ENCODE measurements around the gene VSIG10L. TPM values are rescaled to one million over a fixed set of nuclear protein-coding genes. Genes with fewer than 3 reads are reported as not detected.

Gene VSIG10L
- total RNA-seq, 4 donors from 2014 or later: 20.4 to 35.6 (median 28.8) TPM

- no peaks in the 10 kb centered on the region for H3K36me3 ChIP-seq
- H3K27ac ChIP-seq: peak overlapping the region; percentile 93
- peak in 1 of 2 donors; percentile 82 for DNase-seq (ENCODE audit: low spot score in 2 of 2)
- H3K27me3 ChIP-seq: no peaks in the 10 kb centered on the region
- 0% methylated on average over 2 of the region's 15 CpGs for WGBS
- TF ChIP-seq EP300 (IDR thresholded peaks at IDR 0.05): no peak
- TF ChIP-seq CTCF (IDR thresholded peaks at IDR 0.05): no peak
- TF ChIP-seq POLR2A (IDR thresholded peaks at IDR 0.05): peak; percentile 14 to 50
- H3K4me3 ChIP-seq: peak overlapping the region; percentile 81
- H3K4me1 ChIP-seq: peaks cover 39% of the 10 kb centered on the region
- no peaks in the 10 kb centered on the region for H3K9me3 ChIP-seq
These were observed 25.3 kb upstream of the VSIG10L start for GRCh38 chr19:51367255-51367564.

GRCh38 chr19:51366389-51367254 is 24.7 kb upstream of the VSIG10L start:
- DNase-seq (ENCODE audit: low spot score in 2 of 2): peak; percentile 99
- TF ChIP-seq EP300 (IDR thresholded peaks at IDR 0.05) (no peak), POLR2A (IDR thresholded peaks at IDR 0.05) (peak in 1 of 2 donors; percentile 33), POLR2AphosphoS5 (IDR thresholded peaks at IDR 0.05) (peak in 1 of 3 donors; percentile 38), CTCF (IDR thresholded peaks at IDR 0.05) (no peak)
- H3K27ac ChIP-seq: peak overlapping the region; percentile 93
- peak overlapping the region; percentile 81 for H3K4me3 ChIP-seq
- H3K9me3 ChIP-seq: no peaks in the 10 kb centered on the region
- WGBS: under 1% methylated on average over 49 of the region's 54 CpGs
- peaks cover 39% of the 10 kb centered on the region for H3K4me1 ChIP-seq
- H3K36me3 ChIP-seq: no peaks in the 10 kb centered on the region
- no peaks in the 10 kb centered on the region for H3K27me3 ChIP-seq

GRCh38 chr19:51365965-51366388 is 24.0 kb upstream of the VSIG10L start, which contains the start of gene ETFB:
Gene ETFB (minus strand): TSS chr19:51366388. CDS start chr19:51366326, 62 bp downstream.
- WGBS: 0% methylated on average over 23 of the region's 27 CpGs
- TF ChIP-seq POLR2A (IDR thresholded peaks at IDR 0.05) (no peak), POLR2AphosphoS5 (IDR thresholded peaks at IDR 0.05) (no peak), EP300 (IDR thresholded peaks at IDR 0.05) (no peak), CTCF (IDR thresholded peaks at IDR 0.05) (no peak)
- peak within 1 kb of the TSS; percentile 81 for H3K4me3 ChIP-seq
- DNase-seq (ENCODE audit: low spot score in 2 of 2): no peak
- H3K4me1 ChIP-seq: peaks cover 39% of the 10 kb centered on the region
- H3K9me3 ChIP-seq: no peaks in the 10 kb centered on the region
- no peaks in the 10 kb centered on the region for H3K36me3 ChIP-seq
- H3K27ac ChIP-seq: peak within 1 kb of the TSS; percentile 93
- H3K27me3 ChIP-seq: no peaks in the 10 kb centered on the region

GRCh38 chr19:51365211-51365964 is 23.4 kb upstream of the VSIG10L start:
- peaks cover 39% of the 10 kb centered on the region for H3K4me1 ChIP-seq
- no peaks in the 10 kb centered on the region for H3K9me3 ChIP-seq
- H3K27ac ChIP-seq: peak overlapping the region; percentile 93
- no peak for DNase-seq (ENCODE audit: low spot score in 2 of 2)
- no peaks in the 10 kb centered on the region for H3K36me3 ChIP-seq
- H3K27me3 ChIP-seq: no peaks in the 10 kb centered on the region
- no peak for TF ChIP-seq POLR2AphosphoS5 (IDR thresholded peaks at IDR 0.05)
- TF ChIP-seq POLR2A (IDR thresholded peaks at IDR 0.05): no peak
- TF ChIP-seq EP300 (IDR thresholded peaks at IDR 0.05): no peak
- TF ChIP-seq CTCF (IDR thresholded peaks at IDR 0.05): no peak
- H3K4me3 ChIP-seq: peak overlapping the region; percentile 81
- WGBS: 13% methylated on average over 9 of the region's 10 CpGs
